Activated CD4-positive, alpha-beta T cell treated with anti-CD3 and anti-CD28 coated beads, Interleukin-2, amount 10 ng/mL, durations not matched to agents 7 days and 5 days (primary cell): Measurements from ENCODE around the gene OSBPL5. TPM values are rescaled to one million over a fixed set of nuclear protein-coding genes. Genes with fewer than 3 reads are reported as not detected.

Experiments used
- CTCF ChIA-PET: fragments of 350-600 bp; sonication (Branson Sonifier 250); formaldehyde crosslinking; loops from one replicate; lab custom pipeline; 2021; ENCODE audit warnings: antibody characterized with exemption; lab: Charles Lee
- POLR2A ChIA-PET: fragments of 350-600 bp; sonication (Branson Sonifier 250); formaldehyde crosslinking; loops from one replicate; lab custom pipeline; 2021; ENCODE audit warnings: antibody characterized with exemption; lab: Charles Lee
- DNase-seq: peaks from one replicate; pipeline ENCODE4 v3.0.0-alpha.2; 2020
- H3K27ac Mint-ChIP-seq: one replicate; pipeline ENCODE4 v1.8.0; 2021; ENCODE audit warnings: mild to moderate bottlenecking, moderate library complexity, mixed read lengths
- H3K27me3 Mint-ChIP-seq: one replicate; pipeline ENCODE4 v1.8.0; 2021; ENCODE audit warnings: mixed read lengths
- H3K36me3 Mint-ChIP-seq: one replicate; pipeline ENCODE4 v1.8.0; 2021; ENCODE audit warnings: low read depth, mixed read lengths
- H3K4me1 Mint-ChIP-seq: one replicate; pipeline ENCODE4 v1.8.0; 2021; ENCODE audit warnings: mixed read lengths
- H3K4me3 Mint-ChIP-seq: one replicate; pipeline ENCODE4 v1.8.0; 2021; ENCODE audit warnings: mild to moderate bottlenecking, moderate library complexity, mixed read lengths
- H3K9me3 Mint-ChIP-seq: one replicate; pipeline ENCODE4 v1.8.0; 2021; ENCODE audit warnings: mixed read lengths
- total RNA-seq, 2 experiments: library from RNA; stranded (reverse); gene quantifications; one replicate each; pipeline ENCODE4 v1.2.3, GENCODE V29; 2021

The OSBPL5 gene
- total RNA-seq, 2 experiments from 2014 or later, result 9.6 to 12.0 TPM

- no peaks in the 10 kb centered on the region for H3K9me3 Mint-ChIP-seq
- peaks cover 21% of the 10 kb centered on the region for H3K4me1 Mint-ChIP-seq
- no peak for DNase-seq
- CTCF ChIA-PET, result no interaction called here
- POLR2A ChIA-PET, result no interaction called here
- H3K27me3 Mint-ChIP-seq, result no peaks in the 10 kb centered on the region
- no peak overlapping the region for H3K4me3 Mint-ChIP-seq
- H3K36me3 Mint-ChIP-seq, result no peaks in the 10 kb centered on the region
- no peak overlapping the region for H3K27ac Mint-ChIP-seq
These were observed 62.0 kb downstream of the OSBPL5 start for GRCh38 chr11:3103076-3103475.

GRCh38 chr11:3102641-3102921 lies 62.5 kb downstream of the OSBPL5 start:
- Mint-ChIP-seq H3K36me3 (no peaks in the 10 kb centered on the region), H3K4me3 (no peak overlapping the region), H3K4me1 (peaks cover 21% of the 10 kb centered on the region), H3K27me3 (no peaks in the 10 kb centered on the region), H3K27ac (no peak overlapping the region), H3K9me3 (no peaks in the 10 kb centered on the region)
- ChIA-PET POLR2A (no interaction called here), CTCF (no interaction called here)
- no peak for DNase-seq

GRCh38 chr11:3101921-3102640 lies 63.0 kb downstream of the OSBPL5 start:
- CTCF ChIA-PET, result no interaction called here
- Mint-ChIP-seq H3K36me3 (no peaks in the 10 kb centered on the region), H3K27ac (no peak overlapping the region), H3K4me3 (no peak overlapping the region), H3K4me1 (peaks cover 21% of the 10 kb centered on the region), H3K9me3 (no peaks in the 10 kb centered on the region), H3K27me3 (no peaks in the 10 kb centered on the region)
- POLR2A ChIA-PET, result no interaction called here
- DNase-seq, result no peak

GRCh38 chr11:3099178-3099577 lies 65.9 kb downstream of the OSBPL5 start:
- ChIA-PET CTCF (no interaction called here), POLR2A (no interaction called here)
- no peak for DNase-seq
- Mint-ChIP-seq H3K9me3 (no peaks in the 10 kb centered on the region), H3K36me3 (no peaks in the 10 kb centered on the region), H3K27ac (no peak overlapping the region), H3K27me3 (no peaks in the 10 kb centered on the region), H3K4me3 (no peak overlapping the region), H3K4me1 (peaks cover 21% of the 10 kb centered on the region)

GRCh38 chr11:3096909-3097530 lies 68.1 kb downstream of the OSBPL5 start:
- H3K4me3 Mint-ChIP-seq, result no peak overlapping the region
- no peaks in the 10 kb centered on the region for H3K27me3 Mint-ChIP-seq
- POLR2A ChIA-PET, result no interaction called here
- no peak for DNase-seq
- CTCF ChIA-PET, result interaction anchor here (0.9 kb wide), 1 partner anchor 60 kb away, joined by 3 read pairs; no protein-coding TSS in a partner anchor
- H3K4me1 Mint-ChIP-seq, result peaks cover 21% of the 10 kb centered on the region
- no peak overlapping the region for H3K27ac Mint-ChIP-seq
- H3K9me3 Mint-ChIP-seq, result no peaks in the 10 kb centered on the region
- H3K36me3 Mint-ChIP-seq, result no peaks in the 10 kb centered on the region

GRCh38 chr11:3095712-3096361 lies 69.3 kb downstream of the OSBPL5 start:
- Mint-ChIP-seq H3K4me3 (no peak overlapping the region), H3K9me3 (no peaks in the 10 kb centered on the region), H3K4me1 (peaks cover 23% of the 10 kb centered on the region), H3K36me3 (no peaks in the 10 kb centered on the region), H3K27ac (peak overlapping the region; percentile 23), H3K27me3 (no peaks in the 10 kb centered on the region)
- DNase-seq, result no peak
- POLR2A ChIA-PET, result no interaction called here
- CTCF ChIA-PET, result interaction anchor here (0.9 kb wide), 1 partner anchor 59 kb away, joined by 3 read pairs; no protein-coding TSS in a partner anchor

GRCh38 chr11:3094223-3094824 lies 70.8 kb downstream of the OSBPL5 start:
- ChIA-PET POLR2A (no interaction called here), CTCF (no interaction called here)
- H3K36me3 Mint-ChIP-seq, result no peaks in the 10 kb centered on the region
- no peaks in the 10 kb centered on the region for H3K27me3 Mint-ChIP-seq
- no peak overlapping the region for H3K27ac Mint-ChIP-seq
- H3K4me1 Mint-ChIP-seq, result peaks cover 13% of the 10 kb centered on the region
- DNase-seq, result no peak
- no peaks in the 10 kb centered on the region for H3K9me3 Mint-ChIP-seq
- H3K4me3 Mint-ChIP-seq, result no peak overlapping the region

- no peak for DNase-seq
- Mint-ChIP-seq H3K27ac (peak overlapping the region; percentile 25), H3K9me3 (no peaks in the 10 kb centered on the region), H3K4me1 (peaks cover 7% of the 10 kb centered on the region), H3K36me3 (no peaks in the 10 kb centered on the region), H3K4me3 (no peak overlapping the region), H3K27me3 (no peaks in the 10 kb centered on the region)
- ChIA-PET POLR2A (no interaction called here), CTCF (interaction anchor here (0.6 to 1.9 kb wide), 2 partner anchors 11 to 19 kb away, joined by 6 to 11 read pairs; no protein-coding TSS in a partner anchor)
These were observed 71.6 kb downstream of the OSBPL5 start for GRCh38 chr11:3093281-3094191.

- no peak for DNase-seq
- Mint-ChIP-seq H3K4me1 (peaks cover 7% of the 10 kb centered on the region), H3K4me3 (no peak overlapping the region), H3K27me3 (no peaks in the 10 kb centered on the region), H3K36me3 (no peaks in the 10 kb centered on the region), H3K27ac (no peak overlapping the region), H3K9me3 (no peaks in the 10 kb centered on the region)
- ChIA-PET POLR2A (interaction anchor here (1.1 kb wide), 1 partner anchor 117 kb away, joined by 3 read pairs; no protein-coding TSS in a partner anchor), CTCF (interaction anchor here (1.0 to 4.9 kb wide), 4 partner anchors 12 to 163 kb away, joined by 4 to 24 read pairs (median 10); partner anchors contain the start of gene PHLDA2)
These were observed 72.4 kb downstream of the OSBPL5 start for GRCh38 chr11:3092603-3093141.

GRCh38 chr11:3091846-3092602 lies 73.1 kb downstream of the OSBPL5 start:
- ChIA-PET CTCF (interaction anchor here (0.6 to 4.9 kb wide), 26 partner anchors 9 to 559 kb away, joined by 3 to 31 read pairs (median 4); partner anchors contain the start of gene PHLDA2), POLR2A (interaction anchor here (0.8 to 1.1 kb wide), 2 partner anchors 55 to 116 kb away, joined by 3 read pairs; no protein-coding TSS in a partner anchor)
- Mint-ChIP-seq H3K27me3 (no peaks in the 10 kb centered on the region), H3K36me3 (no peaks in the 10 kb centered on the region), H3K4me1 (peaks cover 7% of the 10 kb centered on the region), H3K27ac (no peak overlapping the region), H3K4me3 (no peak overlapping the region), H3K9me3 (no peaks in the 10 kb centered on the region)
- DNase-seq, result peak; percentile 76
